Esophagus squamous epithelium (tissue), 5 donors: Measurements from ENCODE around the gene IQSEC1. TPM values are rescaled to one million over a fixed set of nuclear protein-coding genes. Genes with fewer than 3 reads are reported as not detected.

Experiments
- DNase-seq: peaks from one replicate; lab custom pipeline; 2025; lab: John Stamatoyannopoulos, UW
- H3K27ac ChIP-seq, 4 donors: fragments of 200-600 bp; sonication (generic); one replicate each; pipeline ENCODE4 v1.5.1; 2016 to 2019; ENCODE audit warnings: mild to moderate bottlenecking in 1 of 4
- H3K27me3 ChIP-seq, 4 donors: fragments of 200-600 bp; sonication (generic); 1 replicate in 3 of 4; 2 replicates in 1 of 4; pipeline versions ENCODE4 v1.5.1 to v1.6.0; 2017 to 2021; ENCODE audit warnings: antibody characterized with exemption in 1 of 4
- H3K36me3 ChIP-seq, 3 donors: fragments of 200-600 bp; sonication (generic); one replicate each; pipeline ENCODE4 v1.5.1; 2016 to 2019
- H3K4me1 ChIP-seq, 3 donors: fragments of 200-600 bp; sonication (generic); one replicate each; pipeline ENCODE4 v1.5.1; 2017 to 2019
- H3K4me3 ChIP-seq, 4 donors: fragments of 200-600 bp; sonication (generic); 1 replicate in 3 of 4; 2 replicates in 1 of 4; pipeline ENCODE4 v1.5.1; 2016 to 2019; ENCODE audit warnings: mild to moderate bottlenecking in 2 of 4, moderate library complexity in 1 of 4
- H3K9me3 ChIP-seq, 3 donors: fragments of 200-600 bp; sonication (generic); one replicate each; pipeline ENCODE4 v1.5.1; 2016 to 2019
- POLR2A ChIP-seq, 4 donors: fragments of 450-650 bp; IDR thresholded peaks; one replicate each; pipeline ENCODE4 v1.6.1; 2017; ENCODE audit warnings: antibody characterized with exemption in 4 of 4, mild to moderate bottlenecking in 4 of 4, moderate library complexity in 3 of 4
- WGBS, 2 donors: methylation state at CpG; one replicate each; pipeline ENCODE4 v1.1.5; 2018; 5-methylcytosine and 5-hydroxymethylcytosine counted together
- intact Hi-C: fragments of 100-400 bp; cut with DNase I; formaldehyde crosslinking; loops from one replicate; pipeline ENCODE4 v1.15.0; 2022
- total RNA-seq, 4 donors: library from RNA; depleted of rRNA; stranded (reverse); fragments of >200 nt; gene quantifications; one replicate each; pipeline ENCODE4 v1.1.0, GENCODE V29; 2016
- TF ChIP-seq, protein P1 (sequence below), 6 experiments: fragments of 450-650 bp in 4 of 6; fragments of 200-600 bp in 2 of 6; sonication (generic) in 2 of 6; IDR thresholded peaks; one replicate each; pipeline ENCODE4 v1.5.1; 2016 to 2019; ENCODE audit warnings: antibody characterized with exemption in 6 of 6, mild to moderate bottlenecking in 4 of 6, moderate library complexity in 4 of 6
- donor health status: DM: yes; HTN: yes; CAD: no.

The IQSEC1 gene
- total RNA-seq, 4 donors from 2014 or later, result 7.3 to 27.1 (median 10.7) TPM

- H3K9me3 ChIP-seq, result no peaks in the 10 kb centered on the region
- DNase-seq, result no peak
- intact Hi-C loops, result no loop called here
- H3K36me3 ChIP-seq, result no peaks in the 10 kb centered on the region
- WGBS, 2 donors, result 14 to 20% methylated on average over 5 to 7 of the region's 8 CpGs
- H3K4me3 ChIP-seq, result no peak overlapping the region
- H3K27me3 ChIP-seq, result peaks cover 0 to 56% (median 0%) of the 10 kb centered on the region in 4 donors
- no peak for TF ChIP-seq POLR2A (IDR thresholded peaks at IDR 0.05)
- TF ChIP-seq, protein P1, sequence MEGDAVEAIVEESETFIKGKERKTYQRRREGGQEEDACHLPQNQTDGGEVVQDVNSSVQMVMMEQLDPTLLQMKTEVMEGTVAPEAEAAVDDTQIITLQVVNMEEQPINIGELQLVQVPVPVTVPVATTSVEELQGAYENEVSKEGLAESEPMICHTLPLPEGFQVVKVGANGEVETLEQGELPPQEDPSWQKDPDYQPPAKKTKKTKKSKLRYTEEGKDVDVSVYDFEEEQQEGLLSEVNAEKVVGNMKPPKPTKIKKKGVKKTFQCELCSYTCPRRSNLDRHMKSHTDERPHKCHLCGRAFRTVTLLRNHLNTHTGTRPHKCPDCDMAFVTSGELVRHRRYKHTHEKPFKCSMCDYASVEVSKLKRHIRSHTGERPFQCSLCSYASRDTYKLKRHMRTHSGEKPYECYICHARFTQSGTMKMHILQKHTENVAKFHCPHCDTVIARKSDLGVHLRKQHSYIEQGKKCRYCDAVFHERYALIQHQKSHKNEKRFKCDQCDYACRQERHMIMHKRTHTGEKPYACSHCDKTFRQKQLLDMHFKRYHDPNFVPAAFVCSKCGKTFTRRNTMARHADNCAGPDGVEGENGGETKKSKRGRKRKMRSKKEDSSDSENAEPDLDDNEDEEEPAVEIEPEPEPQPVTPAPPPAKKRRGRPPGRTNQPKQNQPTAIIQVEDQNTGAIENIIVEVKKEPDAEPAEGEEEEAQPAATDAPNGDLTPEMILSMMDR (IDR thresholded peaks at IDR 0.05), result no peak
- H3K27ac ChIP-seq, result peak overlapping the region in 1 of 4 donors; percentile 32
- H3K4me1 ChIP-seq, result peaks cover 3 to 21% (median 11%) of the 10 kb centered on the region in 3 donors
Observed at GRCh38 chr3:13110678-13111116, 37.5 kb upstream of the IQSEC1 start.

- intact Hi-C loops, result no loop called here
- no peak overlapping the region for H3K4me3 ChIP-seq
- no peak for DNase-seq
- no peak overlapping the region for H3K27ac ChIP-seq
- no peak for TF ChIP-seq POLR2A (IDR thresholded peaks at IDR 0.05)
- TF ChIP-seq, protein P1 (IDR thresholded peaks at IDR 0.05), result no peak
- H3K36me3 ChIP-seq, result no peaks in the 10 kb centered on the region
- peaks cover 3 to 21% (median 11%) of the 10 kb centered on the region in 3 donors for H3K4me1 ChIP-seq
- no peaks in the 10 kb centered on the region for H3K9me3 ChIP-seq
- WGBS, 2 donors, result 90 to 92% methylated on average over 3 to 5 of the region's 5 CpGs
- peaks cover 0 to 49% (median 0%) of the 10 kb centered on the region in 4 donors for H3K27me3 ChIP-seq
Observed at GRCh38 chr3:13109516-13109915, 36.3 kb upstream of the IQSEC1 start.

GRCh38 chr3:13108861-13109260 is 35.6 kb upstream of the IQSEC1 start:
- peaks cover 3 to 21% (median 11%) of the 10 kb centered on the region in 3 donors for H3K4me1 ChIP-seq
- H3K27me3 ChIP-seq, result peaks cover 0 to 45% (median 0%) of the 10 kb centered on the region in 4 donors
- WGBS, 2 donors, result 72 to 92% methylated on average over 4 to 9 of the region's 12 CpGs
- no peaks in the 10 kb centered on the region for H3K36me3 ChIP-seq
- TF ChIP-seq POLR2A (IDR thresholded peaks at IDR 0.05), result no peak
- TF ChIP-seq, protein P1 (IDR thresholded peaks at IDR 0.05), result no peak
- H3K27ac ChIP-seq, result no peak overlapping the region
- H3K4me3 ChIP-seq, result no peak overlapping the region
- intact Hi-C loops, result no loop called here
- no peak for DNase-seq
- no peaks in the 10 kb centered on the region for H3K9me3 ChIP-seq

DNA sequence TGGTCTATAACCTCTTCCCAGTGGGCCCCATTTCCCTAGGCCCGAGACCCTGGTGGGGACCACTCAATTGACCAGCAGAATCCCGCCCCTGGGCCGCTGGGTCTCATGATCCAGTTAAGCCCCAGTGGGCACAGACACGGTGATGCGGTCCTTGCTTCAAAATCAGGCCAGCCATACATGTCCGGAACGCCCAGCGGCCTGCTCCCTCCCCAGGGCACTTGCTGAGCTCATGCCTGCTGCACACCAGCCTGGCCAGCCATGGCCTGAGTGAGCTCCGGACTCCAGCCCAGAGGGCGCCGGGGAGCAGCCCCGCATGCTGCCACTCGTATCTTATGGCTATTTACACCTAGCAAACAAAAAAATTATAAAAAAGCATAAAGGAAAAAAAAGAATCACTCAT is 34.4 kb upstream of the IQSEC1 start:
- intact Hi-C loops, result no loop called here
- 72 to 84% methylated on average over 6 of the region's 13 CpGs for WGBS, 2 donors
- DNase-seq, result no peak

GRCh38 chr3:13106308-13107001 is 33.2 kb upstream of the IQSEC1 start:
- 44 to 59% methylated on average over 4 to 5 of the region's 6 CpGs for WGBS, 2 donors
- intact Hi-C loops, result no loop called here
- peak overlapping the region in 1 of 4 donors; percentile 1 for H3K27ac ChIP-seq
- no peaks in the 10 kb centered on the region for H3K36me3 ChIP-seq
- no peaks in the 10 kb centered on the region for H3K9me3 ChIP-seq
- H3K4me1 ChIP-seq, result peaks cover 3 to 9% (median 8%) of the 10 kb centered on the region in 3 donors
- no peak overlapping the region for H3K4me3 ChIP-seq
- peaks cover 0 to 21% (median 0%) of the 10 kb centered on the region in 4 donors for H3K27me3 ChIP-seq
- TF ChIP-seq POLR2A (IDR thresholded peaks at IDR 0.05), result no peak
- TF ChIP-seq, protein P1 (IDR thresholded peaks at IDR 0.05), result no peak
- DNase-seq, result no peak

More for the DNA sequence above, 34.4 kb upstream of the IQSEC1 start:
- no peaks in the 10 kb centered on the region for H3K9me3 ChIP-seq
- H3K27me3 ChIP-seq, result peaks cover 0 to 33% (median 0%) of the 10 kb centered on the region in 4 donors
- TF ChIP-seq, protein P1 (IDR thresholded peaks at IDR 0.05), result no peak
- no peak for TF ChIP-seq POLR2A (IDR thresholded peaks at IDR 0.05)
- H3K4me1 ChIP-seq, result peaks cover 3 to 20% (median 11%) of the 10 kb centered on the region in 3 donors
- H3K36me3 ChIP-seq, result no peaks in the 10 kb centered on the region
- no peak overlapping the region for H3K4me3 ChIP-seq
- no peak overlapping the region for H3K27ac ChIP-seq
